Hepatocyte (in vitro differentiated cells): ENCODE measurements around the gene CUX1.

Experiments
- EZH2 ChIP-seq: fragments of 200-600 bp; sonication (generic); IDR thresholded peaks from 2 replicates; pipeline ENCODE4 v1.6.1; 2016; ENCODE audit warnings: antibody characterized with exemption, mild to moderate bottlenecking, borderline replicate concordance
- EZH2phosphoT487 ChIP-seq: fragments of 200-600 bp; sonication (generic); IDR thresholded peaks from one replicate; pipeline ENCODE4 v1.6.1; 2018; ENCODE audit warnings: antibody characterized with exemption, mild to moderate bottlenecking, low read depth, moderate library complexity; ENCODE audit not compliant: unreplicated experiment, severe bottlenecking
- TF ChIP-seq, protein P1 (sequence below): fragments of 200-600 bp; sonication (generic); IDR thresholded peaks from 2 replicates; pipeline ENCODE4 v1.5.1; 2016; ENCODE audit warnings: antibody characterized with exemption, mild to moderate bottlenecking; ENCODE audit not compliant: poor library complexity

DNA sequence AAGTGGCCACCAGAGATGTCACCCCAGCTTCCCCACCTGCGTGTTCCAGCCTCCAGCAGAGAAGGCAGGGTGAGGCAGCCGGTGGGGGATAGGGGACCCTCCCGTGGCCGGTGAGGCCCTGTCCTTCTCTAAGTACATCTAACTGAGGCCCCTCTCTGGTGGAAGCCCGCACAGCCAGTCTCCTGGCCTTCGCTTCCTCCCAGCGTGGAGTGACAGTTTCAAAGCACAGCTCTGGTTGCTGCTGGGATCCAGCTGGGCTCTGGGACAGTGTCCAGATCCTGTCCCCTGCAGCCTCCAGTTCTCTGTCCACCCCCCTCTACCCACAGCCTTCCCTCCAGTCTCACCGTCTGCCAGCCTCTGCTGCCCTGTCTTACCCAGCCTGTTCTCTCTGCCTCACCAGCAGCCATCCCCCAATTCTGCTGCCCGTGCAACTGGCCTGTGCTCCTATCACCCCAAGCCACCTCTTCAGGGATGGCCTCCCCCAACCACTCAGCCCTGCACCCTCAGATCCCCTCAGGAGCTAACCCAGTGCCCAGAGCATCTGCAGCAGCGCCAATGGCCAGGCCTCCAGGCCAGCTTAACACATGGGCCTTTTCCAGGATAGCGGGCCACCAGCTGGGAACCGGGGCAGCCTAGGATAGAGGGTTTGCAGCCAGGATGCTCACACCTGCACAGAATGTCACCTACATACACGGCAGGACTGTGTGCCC, 452.9 kb downstream of the CUX1 start:
- TF ChIP-seq EZH2, result no peak
- TF ChIP-seq, protein P1, sequence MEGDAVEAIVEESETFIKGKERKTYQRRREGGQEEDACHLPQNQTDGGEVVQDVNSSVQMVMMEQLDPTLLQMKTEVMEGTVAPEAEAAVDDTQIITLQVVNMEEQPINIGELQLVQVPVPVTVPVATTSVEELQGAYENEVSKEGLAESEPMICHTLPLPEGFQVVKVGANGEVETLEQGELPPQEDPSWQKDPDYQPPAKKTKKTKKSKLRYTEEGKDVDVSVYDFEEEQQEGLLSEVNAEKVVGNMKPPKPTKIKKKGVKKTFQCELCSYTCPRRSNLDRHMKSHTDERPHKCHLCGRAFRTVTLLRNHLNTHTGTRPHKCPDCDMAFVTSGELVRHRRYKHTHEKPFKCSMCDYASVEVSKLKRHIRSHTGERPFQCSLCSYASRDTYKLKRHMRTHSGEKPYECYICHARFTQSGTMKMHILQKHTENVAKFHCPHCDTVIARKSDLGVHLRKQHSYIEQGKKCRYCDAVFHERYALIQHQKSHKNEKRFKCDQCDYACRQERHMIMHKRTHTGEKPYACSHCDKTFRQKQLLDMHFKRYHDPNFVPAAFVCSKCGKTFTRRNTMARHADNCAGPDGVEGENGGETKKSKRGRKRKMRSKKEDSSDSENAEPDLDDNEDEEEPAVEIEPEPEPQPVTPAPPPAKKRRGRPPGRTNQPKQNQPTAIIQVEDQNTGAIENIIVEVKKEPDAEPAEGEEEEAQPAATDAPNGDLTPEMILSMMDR, result no peak
- TF ChIP-seq EZH2phosphoT487, result no peak
